Adrenal gland (tissue), 12 donors: Measurements from ENCODE around the gene SMURF1. TPM values are rescaled to one million over a fixed set of nuclear protein-coding genes. Genes with fewer than 3 reads are reported as not detected.

Experiments used
- DNase-seq, 7 donors: peaks; one replicate each; pipeline ENCODE4 v3.0.0-alpha.2; 2019 to 2020
- H3K27ac ChIP-seq, 5 donors: fragments of 200-600 bp; sonication (generic) in 4 of 5; 1 replicate in 3 of 5; 2 replicates in 2 of 5; pipeline versions ENCODE4 v1.5.1 to v1.8.0; 2016 to 2020; ENCODE audit warnings: mild to moderate bottlenecking in 1 of 5
- H3K27me3 ChIP-seq: fragments of 200-600 bp; 2 replicates; pipeline ENCODE4 v1.8.0; 2021
- H3K36me3 ChIP-seq, 2 donors: fragments of 200-600 bp; replicated peaks in 1 of 2; 1 replicate in 1 of 2; 2 replicates in 1 of 2; pipeline versions ENCODE4 v1.5.1 to v1.8.0; 2018 to 2022
- H3K4me1 ChIP-seq, 2 donors: fragments of 200-600 bp; replicated peaks in 1 of 2; 1 replicate in 1 of 2; 2 replicates in 1 of 2; pipeline versions ENCODE4 v1.5.1 to v1.8.0; 2018 to 2021
- H3K4me3 ChIP-seq, 4 donors: fragments of 200-600 bp; sonication (generic) in 3 of 4; one replicate each; pipeline ENCODE4 v1.5.1; 2016 to 2018
- H3K9me3 ChIP-seq, 3 donors: fragments of 200-600 bp; sonication (generic) in 1 of 3; replicated peaks in 1 of 3; 1 replicate in 2 of 3; 2 replicates in 1 of 3; pipeline versions ENCODE4 v1.5.1 to v1.8.0; 2016 to 2021
- POLR2A ChIP-seq, 2 donors: fragments of 450-650 bp; IDR thresholded peaks; one replicate each; pipeline ENCODE4 v1.6.1; 2017; ENCODE audit warnings: antibody characterized with exemption in 2 of 2, mild to moderate bottlenecking in 2 of 2, moderate library complexity in 1 of 2
- WGBS, 4 donors: extraction: QIAGEN DNeasy Blood & Tissue Kit in 2 of 4; methylation state at CpG; one replicate each; pipeline versions ENCODE4 v1.1.5 to v1.1.7; 2013 to 2017; 5-methylcytosine and 5-hydroxymethylcytosine counted together
- intact Hi-C, 2 donors: fragments of 100-400 bp; cut with DNase I; formaldehyde crosslinking; loops; one replicate each; pipeline versions ENCODE4 v1.14.1 to v1.15.0; 2022 to 2023
- polyA plus RNA-seq, 3 donors: library from polyadenylated mRNA; stranded (reverse); fragments of 200-250 nt in 2 of 3; fragments of 350-450 nt in 1 of 3; fragmentation: Illumina TruSeq in 1 of 3; extraction: RNeasy Lipid Tissue Mini Kit (QIAGEN cat#74804) in 1 of 3; gene quantifications; one replicate each; pipeline ENCODE4 v1.2.3, GENCODE V29; 2013 to 2014
- total RNA-seq, 9 donors: library from RNA; depleted of rRNA in 4 of 9; stranded (reverse); fragments of >200 nt in 4 of 9; fragments of 120-200 nt in 1 of 9; fragmentation: NEBNext Ultra II Directional in 1 of 9; extraction: Animal tissue kit (Norgen Biotek cat#: 25700) in 1 of 9; gene quantifications; one replicate each; pipeline versions ENCODE4 v1.1.0 to v1.2.4, GENCODE V29; 2013 to 2023
- TF ChIP-seq, protein P1 (sequence below), 6 experiments: fragments of 450-650 bp in 4 of 6; fragments of 200-600 bp in 2 of 6; sonication (generic) in 1 of 6; IDR thresholded peaks; 1 replicate in 5 of 6; 2 replicates in 1 of 6; pipeline versions ENCODE4 v1.5.1 to v1.8.0; 2016 to 2021; ENCODE audit warnings: antibody characterized with exemption in 6 of 6, mild to moderate bottlenecking in 2 of 6, moderate library complexity in 1 of 6
- donor health status: healthy with polysubstance abuse.
- donor health status: Bipolar disorder and iron deficiency.
- donor health status: DM: yes; HTN: yes; CAD: no.
- donor health status: DM: no; HTN: no; CAD: no.
- donor health status: DM: no; HTN: no; CAD: no.
- donor health status: DM: yes; HTN: yes; CAD: no.

Gene SMURF1
- total and polyA plus RNA-seq, 12 donors: 8.9 to 40.3 (median 22.3) TPM

DNA sequence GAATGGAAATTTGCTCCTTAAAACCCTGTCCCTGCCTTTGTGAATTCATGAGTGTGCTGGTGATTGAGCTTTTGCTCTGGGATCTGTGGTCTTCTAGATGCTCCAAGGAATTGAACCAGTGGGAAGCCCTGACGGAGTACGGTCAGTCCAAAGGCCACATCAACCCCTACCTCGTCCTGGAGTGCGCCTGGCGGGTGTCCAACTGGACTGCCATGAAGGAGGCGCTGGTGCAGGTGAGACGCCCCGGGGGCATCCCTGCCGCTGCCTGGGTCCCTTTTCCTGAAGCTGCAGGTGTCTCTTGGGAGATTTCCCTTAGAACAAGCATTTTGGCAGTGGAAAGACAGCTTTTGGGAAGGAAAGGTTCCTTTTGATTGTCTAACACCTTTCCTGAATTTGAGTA, 165.2 kb downstream of the SMURF1 start:
- TF ChIP-seq, protein P1, sequence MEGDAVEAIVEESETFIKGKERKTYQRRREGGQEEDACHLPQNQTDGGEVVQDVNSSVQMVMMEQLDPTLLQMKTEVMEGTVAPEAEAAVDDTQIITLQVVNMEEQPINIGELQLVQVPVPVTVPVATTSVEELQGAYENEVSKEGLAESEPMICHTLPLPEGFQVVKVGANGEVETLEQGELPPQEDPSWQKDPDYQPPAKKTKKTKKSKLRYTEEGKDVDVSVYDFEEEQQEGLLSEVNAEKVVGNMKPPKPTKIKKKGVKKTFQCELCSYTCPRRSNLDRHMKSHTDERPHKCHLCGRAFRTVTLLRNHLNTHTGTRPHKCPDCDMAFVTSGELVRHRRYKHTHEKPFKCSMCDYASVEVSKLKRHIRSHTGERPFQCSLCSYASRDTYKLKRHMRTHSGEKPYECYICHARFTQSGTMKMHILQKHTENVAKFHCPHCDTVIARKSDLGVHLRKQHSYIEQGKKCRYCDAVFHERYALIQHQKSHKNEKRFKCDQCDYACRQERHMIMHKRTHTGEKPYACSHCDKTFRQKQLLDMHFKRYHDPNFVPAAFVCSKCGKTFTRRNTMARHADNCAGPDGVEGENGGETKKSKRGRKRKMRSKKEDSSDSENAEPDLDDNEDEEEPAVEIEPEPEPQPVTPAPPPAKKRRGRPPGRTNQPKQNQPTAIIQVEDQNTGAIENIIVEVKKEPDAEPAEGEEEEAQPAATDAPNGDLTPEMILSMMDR (IDR thresholded peaks at IDR 0.05): no peak
- no peak for TF ChIP-seq POLR2A (IDR thresholded peaks at IDR 0.05)
- 89 to 94% (median 93%) methylated on average over 9 of the region's 9 CpGs for WGBS, 4 donors
- no peak overlapping the region for H3K27ac ChIP-seq
- peaks cover 0 to 98% of the 10 kb centered on the region in 2 donors for H3K36me3 ChIP-seq
- no peaks in the 10 kb centered on the region for H3K4me1 ChIP-seq
- no peak overlapping the region for H3K4me3 ChIP-seq
- peak in 1 of 7 donors; percentile 49 for DNase-seq
- intact Hi-C loops: no loop called here
- H3K27me3 ChIP-seq: no peaks in the 10 kb centered on the region
- H3K9me3 ChIP-seq: no peaks in the 10 kb centered on the region

Other genes starting within 250 kb of the SMURF1 start
- under 1 TPM in 1 of 9 donors, not detected in 8; 0.28 TPM for gene KPNA7, start 64.0 kb upstream of the SMURF1 start, total RNA-seq
- gene KPNA7, start 64.0 kb upstream of the SMURF1 start, polyA plus RNA-seq: under 1 TPM in 1 of 3 donors, not detected in 2; 0.07 TPM
- gene MYH16, start 128.7 kb upstream of the SMURF1 start, total RNA-seq: under 1 TPM in 1 of 9 donors, not detected in 8; 0.28 TPM
- gene MYH16, start 128.7 kb upstream of the SMURF1 start, polyA plus RNA-seq: under 1 TPM in 1 of 3 donors, not detected in 2; 0.03 TPM
- gene ARPC1A, start 181.8 kb upstream of the SMURF1 start, total RNA-seq: 100 to 1,000 TPM; 118 to 173 (median 134) TPM
- 100 to 1,000 TPM; 161 to 214 (median 199) TPM for gene ARPC1A, start 181.8 kb upstream of the SMURF1 start, polyA plus RNA-seq
- gene ARPC1B, start 230.6 kb upstream of the SMURF1 start, total RNA-seq: 100 to 1,000 TPM in 5 of 9 donors, 10 to 100 TPM in 4; 74.3 to 353 (median 103) TPM
- 10 to 100 TPM; 57.2 to 97.9 (median 90.7) TPM for gene ARPC1B, start 230.6 kb upstream of the SMURF1 start, polyA plus RNA-seq